ENCODE results near the gene CYP1A2. TPM values are rescaled to one million over a fixed set of nuclear protein-coding genes. Genes with fewer than 3 reads are reported as not detected.

The CYP1A2 gene
- total RNA-seq, 1 experiment from 2014 or later, result not detected

GRCh38 chr15:74791007-74791406 lies 42.4 kb downstream of the CYP1A2 start:
- Histone ChIP-seq H3F3A (ENCODE audit: low read length, unreplicated experiment) (no peaks in the 10 kb centered on the region), H3K4me2 (ENCODE audit: low read length) (no peak overlapping the region), H2AFZ (ENCODE audit: low read length) (no peak overlapping the region), H3K27ac (ENCODE audit: low read length) (no peak overlapping the region), H3K79me2 (ENCODE audit: low read length) (peaks cover 80% of the 10 kb centered on the region), H3K4me1 (ENCODE audit: insufficient read depth, low read length) (peaks cover 11% of the 10 kb centered on the region), H3K4me3 (ENCODE audit: low read length) (no peak overlapping the region), H3K27me3 (ENCODE audit: low read length) (no peaks in the 10 kb centered on the region), H3K9me3 (ENCODE audit: low read length) (no peaks in the 10 kb centered on the region), H3K9ac (ENCODE audit: low read length) (no peak overlapping the region), H3K9me2 (replicated peaks; ENCODE audit: low read length) (no peaks in the 10 kb centered on the region), H4K20me1 (ENCODE audit: low read length) (peaks cover 35% of the 10 kb centered on the region; the same call in 1 of the 2 replicates), H3K36me3 (ENCODE audit: low read depth, low read length) (no peaks in the 10 kb centered on the region)
- ChIA-PET POLR2A (ENCODE audit: unreplicated experiment) (no interaction called here), CTCF (no interaction called here)
- DNase-seq, result no peak
- intact Hi-C loops (cut with micrococcal nuclease), result no loop called here
- no peak for ATAC-seq
- TF ChIP-seq EZH2 (IDR thresholded peaks at IDR 0.05; ENCODE audit: low read length, unreplicated experiment) (no peak), CTCF (conservative IDR thresholded peaks at IDR 0.05; ENCODE audit: low read depth, low read length) (no peak), EZH2phosphoT487 (IDR thresholded peaks at IDR 0.05; ENCODE audit: borderline replicate concordance, low read length) (no peak)
- BruUV-seq (replicated peaks), result no TSS peak

- H3K9ac ChIP-seq (ENCODE audit: low read length), result no peak overlapping the region
- H3K4me1 ChIP-seq (ENCODE audit: insufficient read depth, low read length), result peaks cover 11% of the 10 kb centered on the region
- intact Hi-C loops (cut with micrococcal nuclease), result no loop called here
- no peaks in the 10 kb centered on the region for H3K27me3 ChIP-seq (ENCODE audit: low read length)
- ChIA-PET POLR2A (ENCODE audit: unreplicated experiment) (no interaction called here), CTCF (no interaction called here)
- no peak overlapping the region for H3K4me3 ChIP-seq (ENCODE audit: low read length)
- no peaks in the 10 kb centered on the region for H3F3A ChIP-seq (ENCODE audit: low read length, unreplicated experiment)
- TF ChIP-seq EZH2phosphoT487 (IDR thresholded peaks at IDR 0.05; ENCODE audit: borderline replicate concordance, low read length), result no peak
- no peak for TF ChIP-seq EZH2 (IDR thresholded peaks at IDR 0.05; ENCODE audit: low read length, unreplicated experiment)
- no peak for TF ChIP-seq CTCF (conservative IDR thresholded peaks at IDR 0.05; ENCODE audit: low read depth, low read length)
- no peak for DNase-seq
- no peak overlapping the region for H3K27ac ChIP-seq (ENCODE audit: low read length)
- no peaks in the 10 kb centered on the region for H3K9me3 ChIP-seq (ENCODE audit: low read length)
- H3K4me2 ChIP-seq (ENCODE audit: low read length), result no peak overlapping the region
- H3K9me2 ChIP-seq (replicated peaks; ENCODE audit: low read length), result no peaks in the 10 kb centered on the region
- H3K36me3 ChIP-seq (ENCODE audit: low read depth, low read length), result no peaks in the 10 kb centered on the region
- ATAC-seq, result no peak
- peaks cover 35% of the 10 kb centered on the region; the same call in 1 of the 2 replicates for H4K20me1 ChIP-seq (ENCODE audit: low read length)
- H3K79me2 ChIP-seq (ENCODE audit: low read length), result peaks cover 74% of the 10 kb centered on the region
- no peak overlapping the region for H2AFZ ChIP-seq (ENCODE audit: low read length)
- no TSS peak for BruUV-seq (replicated peaks)
Measured at GRCh38 chr15:74791667-74792066, 43.0 kb downstream of the CYP1A2 start.

- no peak for ATAC-seq
- H3K9ac ChIP-seq (ENCODE audit: low read length), result no peak overlapping the region
- H2AFZ ChIP-seq (ENCODE audit: low read length), result no peak overlapping the region
- peaks cover 34% of the 10 kb centered on the region; the same call in 1 of the 2 replicates for H4K20me1 ChIP-seq (ENCODE audit: low read length)
- TF ChIP-seq CTCF (conservative IDR thresholded peaks at IDR 0.05; ENCODE audit: low read depth, low read length) (no peak), EZH2 (IDR thresholded peaks at IDR 0.05; ENCODE audit: low read length, unreplicated experiment) (no peak), EZH2phosphoT487 (IDR thresholded peaks at IDR 0.05; ENCODE audit: borderline replicate concordance, low read length) (no peak)
- peaks cover 66% of the 10 kb centered on the region for H3K79me2 ChIP-seq (ENCODE audit: low read length)
- H3F3A ChIP-seq (ENCODE audit: low read length, unreplicated experiment), result no peaks in the 10 kb centered on the region
- H3K4me3 ChIP-seq (ENCODE audit: low read length), result no peak overlapping the region
- H3K27ac ChIP-seq (ENCODE audit: low read length), result no peak overlapping the region
- H3K4me2 ChIP-seq (ENCODE audit: low read length), result no peak overlapping the region
- no peaks in the 10 kb centered on the region for H3K9me2 ChIP-seq (replicated peaks; ENCODE audit: low read length)
- no peaks in the 10 kb centered on the region for H3K9me3 ChIP-seq (ENCODE audit: low read length)
- CTCF ChIA-PET, result no interaction called here
- POLR2A ChIA-PET (ENCODE audit: unreplicated experiment), result no interaction called here
- peaks cover 11% of the 10 kb centered on the region for H3K4me1 ChIP-seq (ENCODE audit: insufficient read depth, low read length)
- no peak for DNase-seq
- intact Hi-C loops (cut with micrococcal nuclease), result no loop called here
- no peaks in the 10 kb centered on the region for H3K36me3 ChIP-seq (ENCODE audit: low read depth, low read length)
- BruUV-seq (replicated peaks), result no TSS peak
- H3K27me3 ChIP-seq (ENCODE audit: low read length), result no peaks in the 10 kb centered on the region
Measured at GRCh38 chr15:74792227-74793016, 43.8 kb downstream of the CYP1A2 start.
